PC-9 (cell line): ENCODE results near the gene ALG14. TPM values are rescaled to one million over a fixed set of nuclear protein-coding genes. Genes with fewer than 3 reads are reported as not detected.

Source experiments
- BruUV-seq: library from RNA; stranded (reverse); fragments of 400-500 nt; replicated peaks from 2 replicates; lab custom pipeline; 2021; lab: Mats Ljungman, UMichigan
- CTCF ChIA-PET: fragments of 300-600 bp; sonication (Branson Sonifier 250); formaldehyde crosslinking; loops from one replicate; lab custom pipeline; 2022; ENCODE audit warnings: antibody characterized with exemption; lab: Charles Lee
- POLR2A ChIA-PET: fragments of 300-600 bp; sonication (Branson Sonifier 250); formaldehyde crosslinking; loops from one replicate; lab custom pipeline; 2022; ENCODE audit warnings: antibody characterized with exemption; ENCODE audit not compliant: unreplicated experiment; lab: Charles Lee
- DNase-seq, 2 experiments: peaks; one replicate each; pipeline versions ENCODE4 v3.0.0 to v3.0.0-alpha.2; 2015 to 2022; ENCODE audit warnings: mixed read lengths in 1 of 2
- H2AFZ ChIP-seq: fragments of 200-600 bp; sonication (generic); 2 replicates; pipeline ENCODE4 v1.8.1; 2017; ENCODE audit warnings: antibody characterized with exemption
- H3F3A ChIP-seq: fragments of 200-600 bp; sonication (generic); 2 replicates; pipeline ENCODE4 v1.8.1; 2017; ENCODE audit warnings: antibody characterized with exemption, mild to moderate bottlenecking, low read depth; ENCODE audit not compliant: insufficient read depth
- H3K27ac ChIP-seq: fragments of 200-600 bp; sonication (generic); 2 replicates; pipeline ENCODE4 v1.6.1; 2016; ENCODE audit warnings: mixed run types
- H3K27me3 ChIP-seq: fragments of 200-600 bp; sonication (generic); 2 replicates; pipeline ENCODE4 v1.6.1; 2016; ENCODE audit warnings: low read depth, mixed run types; ENCODE audit not compliant: insufficient read depth
- H3K36me3 ChIP-seq: fragments of 200-600 bp; sonication (generic); 2 replicates; pipeline ENCODE4 v1.6.1; 2016; ENCODE audit warnings: low read depth, mixed run types
- H3K4me1 ChIP-seq: fragments of 200-600 bp; sonication (generic); replicated peaks from 2 replicates; pipeline ENCODE4 v1.6.1; 2016; ENCODE audit warnings: mixed run types; ENCODE audit not compliant: insufficient read depth
- H3K4me2 ChIP-seq: fragments of 200-600 bp; sonication (generic); 2 replicates; pipeline ENCODE4 v1.6.1; 2017; ENCODE audit warnings: mixed run types
- H3K4me3 ChIP-seq: fragments of 200-600 bp; sonication (generic); 2 replicates; pipeline ENCODE4 v1.6.1; 2016; ENCODE audit warnings: mixed run types
- H3K79me2 ChIP-seq: fragments of 200-600 bp; sonication (generic); 2 replicates; pipeline ENCODE4 v1.6.1; 2017; ENCODE audit warnings: low read depth, mixed run types
- H3K9me2 ChIP-seq: fragments of 200-600 bp; sonication (generic); 2 replicates; pipeline ENCODE4 v1.8.1; 2017; ENCODE audit warnings: mild to moderate bottlenecking; ENCODE audit not compliant: insufficient read depth
- H3K9me3 ChIP-seq: fragments of 200-600 bp; sonication (generic); 2 replicates; pipeline ENCODE4 v1.8.1; 2016; ENCODE audit warnings: low read depth; ENCODE audit not compliant: insufficient read depth
- H4K20me1 ChIP-seq: fragments of 200-600 bp; sonication (generic); 2 replicates; pipeline ENCODE4 v1.8.1; 2017; ENCODE audit not compliant: insufficient read depth
- EZH2 ChIP-seq: fragments of 200-600 bp; sonication (generic); IDR thresholded peaks from 2 replicates; pipeline ENCODE4 v1.8.0; 2017; ENCODE audit warnings: antibody characterized with exemption, low read depth
- intact Hi-C: fragments of 100-400 bp; cut with micrococcal nuclease; formaldehyde crosslinking; loops from one replicate; pipeline ENCODE4 v1.10.0; 2022; ENCODE audit not compliant: unreplicated experiment
- total RNA-seq: library from RNA; stranded (reverse); gene quantifications from 2 replicates; pipeline ENCODE4 v1.2.3, GENCODE V29; 2021
- TF ChIP-seq, protein P1 (sequence below): fragments of 200-600 bp; sonication (generic); conservative IDR thresholded peaks from 2 replicates; pipeline ENCODE4 v1.6.1; 2017; ENCODE audit warnings: mixed run types, antibody characterized with exemption, mild to moderate bottlenecking, moderate library complexity

Gene ALG14
- total RNA-seq, 1 experiment from 2014 or later: 8.6 TPM

DNA sequence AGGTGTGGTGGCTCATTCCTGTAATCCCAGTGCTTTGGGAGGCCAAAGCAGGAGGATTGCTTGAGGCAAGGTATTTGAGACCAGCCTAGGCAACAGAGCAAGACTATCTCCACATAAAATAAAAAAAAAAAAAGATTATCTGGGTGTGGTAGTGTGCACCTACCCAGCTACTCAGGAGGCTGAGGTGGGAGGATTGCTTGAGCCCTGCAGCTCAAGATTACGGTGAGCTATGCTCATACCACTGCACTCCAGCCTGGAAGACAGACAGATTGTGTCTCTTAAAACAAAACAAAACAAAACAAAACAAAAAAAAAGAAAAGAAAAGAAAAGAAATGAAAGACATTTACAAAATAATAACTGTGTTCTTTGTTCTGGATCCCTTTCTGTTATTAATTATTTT is 38.3 kb upstream of the ALG14 start:
- Histone ChIP-seq H3K79me2 (no peaks in the 10 kb centered on the region), H3K4me2 (no peak overlapping the region), H3K4me3 (no peak overlapping the region), H3K27ac (no peak overlapping the region), H3K27me3 (no peaks in the 10 kb centered on the region), H3K4me1 (peaks cover 9% of the 10 kb centered on the region), H3K9me3 (no peaks in the 10 kb centered on the region), H2AFZ (no peak overlapping the region), H3F3A (peaks cover 7% of the 10 kb centered on the region; the same call in 1 of the 2 replicates), H3K36me3 (no peaks in the 10 kb centered on the region), H3K9me2 (no peaks in the 10 kb centered on the region), H4K20me1 (no peaks in the 10 kb centered on the region)
- POLR2A ChIA-PET: no interaction called here
- intact Hi-C loops: no loop called here
- no TSS peak for BruUV-seq
- TF ChIP-seq, protein P1, sequence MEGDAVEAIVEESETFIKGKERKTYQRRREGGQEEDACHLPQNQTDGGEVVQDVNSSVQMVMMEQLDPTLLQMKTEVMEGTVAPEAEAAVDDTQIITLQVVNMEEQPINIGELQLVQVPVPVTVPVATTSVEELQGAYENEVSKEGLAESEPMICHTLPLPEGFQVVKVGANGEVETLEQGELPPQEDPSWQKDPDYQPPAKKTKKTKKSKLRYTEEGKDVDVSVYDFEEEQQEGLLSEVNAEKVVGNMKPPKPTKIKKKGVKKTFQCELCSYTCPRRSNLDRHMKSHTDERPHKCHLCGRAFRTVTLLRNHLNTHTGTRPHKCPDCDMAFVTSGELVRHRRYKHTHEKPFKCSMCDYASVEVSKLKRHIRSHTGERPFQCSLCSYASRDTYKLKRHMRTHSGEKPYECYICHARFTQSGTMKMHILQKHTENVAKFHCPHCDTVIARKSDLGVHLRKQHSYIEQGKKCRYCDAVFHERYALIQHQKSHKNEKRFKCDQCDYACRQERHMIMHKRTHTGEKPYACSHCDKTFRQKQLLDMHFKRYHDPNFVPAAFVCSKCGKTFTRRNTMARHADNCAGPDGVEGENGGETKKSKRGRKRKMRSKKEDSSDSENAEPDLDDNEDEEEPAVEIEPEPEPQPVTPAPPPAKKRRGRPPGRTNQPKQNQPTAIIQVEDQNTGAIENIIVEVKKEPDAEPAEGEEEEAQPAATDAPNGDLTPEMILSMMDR: no peak
- TF ChIP-seq EZH2: no peak
- no peak for DNase-seq
- CTCF ChIA-PET: no interaction called here

DNA sequence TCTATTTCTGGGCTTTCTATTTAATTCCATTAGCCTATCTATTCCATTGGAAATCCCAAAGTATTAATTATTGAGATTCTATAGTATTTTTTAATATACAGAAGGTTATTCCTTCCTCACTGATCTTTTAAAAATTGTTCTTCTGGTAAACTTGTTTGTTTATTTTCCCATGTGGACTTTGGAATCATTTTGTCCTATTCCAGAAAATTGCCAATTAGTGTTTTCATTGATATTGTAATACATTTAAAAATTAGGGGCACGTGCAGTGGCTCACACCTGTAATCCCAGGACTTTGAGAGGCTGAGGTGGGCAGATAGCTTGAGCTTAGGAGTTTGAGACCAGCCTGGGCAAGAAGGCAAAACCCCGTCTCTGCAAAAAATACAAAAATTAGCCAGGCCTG is 36.0 kb upstream of the ALG14 start:
- POLR2A ChIA-PET: no interaction called here
- DNase-seq: no peak
- no peaks in the 10 kb centered on the region for H4K20me1 ChIP-seq

DNA sequence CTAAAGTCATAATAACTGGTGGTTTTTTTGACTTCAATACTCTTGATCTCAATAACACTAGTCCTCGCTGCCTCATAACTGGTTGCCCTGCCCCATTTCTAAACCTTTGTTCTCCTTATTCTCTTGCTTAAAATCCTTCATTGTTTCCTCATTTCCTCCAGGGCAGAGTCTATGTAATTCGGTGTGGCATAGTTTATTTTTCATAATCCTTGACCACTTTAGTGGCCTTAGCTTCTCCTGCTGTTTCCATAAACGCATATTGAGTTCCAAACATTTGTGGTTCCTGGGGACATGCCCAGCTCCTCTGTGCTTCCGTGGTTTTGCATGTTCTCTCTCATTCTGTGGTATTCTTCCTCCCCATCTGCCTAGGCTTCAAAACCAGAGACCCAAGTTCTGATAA is 25.4 kb upstream of the ALG14 start:
- intact Hi-C loops: no loop called here
- no peaks in the 10 kb centered on the region for H3K9me3 ChIP-seq
- H3K9me2 ChIP-seq: no peaks in the 10 kb centered on the region
- no peak for DNase-seq
- no peaks in the 10 kb centered on the region for H3K36me3 ChIP-seq
- no peak overlapping the region for H3K27ac ChIP-seq
- no peaks in the 10 kb centered on the region for H3K79me2 ChIP-seq
- no peak for TF ChIP-seq EZH2
- TF ChIP-seq, protein P1: no peak
- peaks cover 18% of the 10 kb centered on the region; the same call in 1 of the 2 replicates for H3F3A ChIP-seq
- no TSS peak for BruUV-seq
- H3K4me3 ChIP-seq: no peak overlapping the region
- CTCF ChIA-PET: no interaction called here
- no peak overlapping the region for H3K4me2 ChIP-seq
- no peak overlapping the region for H2AFZ ChIP-seq
- peaks cover 26% of the 10 kb centered on the region for H3K4me1 ChIP-seq
- H4K20me1 ChIP-seq: no peaks in the 10 kb centered on the region
- POLR2A ChIA-PET: no interaction called here
- no peaks in the 10 kb centered on the region; the same call in 1 of the 2 replicates for H3K27me3 ChIP-seq

More for the DNA sequence above, 36.0 kb upstream of the ALG14 start:
- intact Hi-C loops: no loop called here
- TF ChIP-seq, protein P1: no peak
- TF ChIP-seq EZH2: no peak
- no peak overlapping the region for H3K4me3 ChIP-seq
- no peaks in the 10 kb centered on the region for H3K4me1 ChIP-seq
- H3K9me3 ChIP-seq: no peaks in the 10 kb centered on the region
- no peaks in the 10 kb centered on the region for H3K79me2 ChIP-seq
- H3K36me3 ChIP-seq: no peaks in the 10 kb centered on the region
- no peaks in the 10 kb centered on the region for H3F3A ChIP-seq
- no peak overlapping the region for H3K4me2 ChIP-seq
- no peaks in the 10 kb centered on the region for H3K27me3 ChIP-seq
- H2AFZ ChIP-seq: no peak overlapping the region
- H3K27ac ChIP-seq: no peak overlapping the region
- CTCF ChIA-PET: no interaction called here
- no TSS peak for BruUV-seq
- H3K9me2 ChIP-seq: no peaks in the 10 kb centered on the region
